Activated CD8-positive, alpha-beta memory T cell treated with anti-CD3 and anti-CD28 coated beads, Interleukin-2, amount 10 ng/mL, durations not matched to agents 7 days and 5 days (primary cell): ENCODE data around the gene CGAS. TPM values are rescaled to one million over a fixed set of nuclear protein-coding genes. Genes with fewer than 3 reads are reported as not detected.
"Not testable (repeated sequence)": the region's sequence is repeated elsewhere in the genome, so short reads cannot be mapped to it uniquely, and the experiment has no call there.

Experiments
- ATAC-seq: fragments of 150-1000 bp; cut with Tn5 transposase; one replicate; pipeline ENCODE4 v1.10.0; 2021; ENCODE audit warnings: moderate library complexity
- CTCF ChIA-PET: fragments of 350-600 bp; sonication (Branson Sonifier 250); formaldehyde crosslinking; loops from one replicate; lab custom pipeline; 2021; ENCODE audit warnings: antibody characterized with exemption; lab: Charles Lee
- DNase-seq: peaks from one replicate; pipeline ENCODE4 v3.0.0-alpha.2; 2020
- H3K27ac Mint-ChIP-seq: one replicate; pipeline ENCODE4 v1.8.0; 2021; ENCODE audit warnings: mild to moderate bottlenecking, mixed read lengths
- H3K27me3 Mint-ChIP-seq: one replicate; pipeline ENCODE4 v1.8.0; 2021; ENCODE audit warnings: mixed read lengths
- H3K36me3 Mint-ChIP-seq: one replicate; pipeline ENCODE4 v1.8.0; 2021; ENCODE audit warnings: mild to moderate bottlenecking, mixed read lengths
- H3K4me1 Mint-ChIP-seq: one replicate; pipeline ENCODE4 v1.8.0; 2021; ENCODE audit warnings: mixed read lengths
- H3K4me3 Mint-ChIP-seq: one replicate; pipeline ENCODE4 v1.8.0; 2021; ENCODE audit warnings: mild to moderate bottlenecking, moderate library complexity, mixed read lengths
- H3K9me3 Mint-ChIP-seq: one replicate; pipeline ENCODE4 v1.8.0; 2022; ENCODE audit warnings: low read depth, mixed read lengths
- total RNA-seq, 2 experiments: library from RNA; stranded (reverse); gene quantifications; one replicate each; pipeline ENCODE4 v1.2.3, GENCODE V29; 2021

Gene CGAS
- total RNA-seq, 2 experiments from 2014 or later: 54.3 to 58.9 TPM

DNA sequence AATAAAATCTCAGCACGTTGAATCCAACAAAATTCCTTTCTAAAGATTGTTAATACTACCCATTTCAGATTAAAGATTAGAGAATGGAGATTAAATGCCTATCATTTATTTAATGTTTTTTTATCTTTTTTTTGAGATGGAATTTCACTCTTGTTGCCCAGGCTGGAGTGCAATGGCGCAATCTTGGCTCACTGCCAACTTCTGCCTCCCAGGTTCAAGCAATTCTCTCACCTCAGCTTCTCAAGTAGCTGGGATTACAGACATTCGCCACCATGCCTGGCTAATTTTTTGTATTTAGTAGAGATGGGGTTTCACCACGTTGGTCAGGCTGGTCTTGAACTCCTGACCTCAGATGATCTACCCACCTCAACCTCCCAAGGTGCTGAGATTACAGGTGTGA, 59.9 kb downstream of the CGAS start:
- not testable (repeated sequence) for DNase-seq, ATAC-seq, H3K4me3 Mint-ChIP-seq, H3K9me3 Mint-ChIP-seq, H3K27me3 Mint-ChIP-seq, H3K27ac Mint-ChIP-seq, H3K36me3 Mint-ChIP-seq
- CTCF ChIA-PET: interaction anchor here (0.6 to 1.3 kb wide), 2 partner anchors 254 to 980 kb away, joined by 3 to 4 read pairs; no protein-coding TSS in a partner anchor
- peaks cover 34% of the 10 kb centered on the region for H3K4me1 Mint-ChIP-seq

GRCh38 chr6:73391675-73392074, 60.4 kb downstream of the CGAS start:
- H3K36me3 Mint-ChIP-seq: peaks cover 5% of the 10 kb centered on the region
- peaks cover 34% of the 10 kb centered on the region for H3K4me1 Mint-ChIP-seq
- CTCF ChIA-PET: interaction anchor here (0.6 to 1.3 kb wide), 4 partner anchors 9 to 980 kb away, joined by 3 to 4 read pairs (median 3); no protein-coding TSS in a partner anchor
- DNase-seq (no peak), ATAC-seq (no peak)
- no peak overlapping the region for H3K4me3 Mint-ChIP-seq
- H3K9me3 Mint-ChIP-seq: no peaks in the 10 kb centered on the region
- H3K27me3 Mint-ChIP-seq: no peaks in the 10 kb centered on the region
- H3K27ac Mint-ChIP-seq: no peak overlapping the region

DNA sequence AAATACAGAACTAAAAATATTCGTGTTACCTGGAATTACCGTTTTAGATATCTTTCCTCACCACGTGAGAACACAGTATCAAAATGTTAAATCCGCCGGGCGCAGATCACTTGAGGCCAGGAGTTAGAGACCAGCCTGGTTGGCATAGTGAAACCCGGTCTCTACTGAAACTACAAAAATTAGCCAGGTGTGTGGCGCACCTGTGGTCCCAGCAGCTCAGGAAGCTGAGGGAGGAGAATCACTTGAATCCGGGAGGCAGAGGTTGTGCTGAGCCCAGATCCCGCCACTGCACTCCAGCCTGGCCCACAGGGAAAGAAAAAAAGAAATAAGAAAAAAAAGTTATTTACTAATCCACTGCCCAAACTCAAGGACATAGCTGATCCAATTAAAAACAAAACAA, 62.2 kb downstream of the CGAS start:
- CTCF ChIA-PET: interaction anchor here (1.8 kb wide), 1 partner anchor 65 kb away, joined by 5 read pairs; no protein-coding TSS in a partner anchor
- ATAC-seq (no peak), DNase-seq (no peak)
- no peaks in the 10 kb centered on the region for H3K9me3 Mint-ChIP-seq
- no peaks in the 10 kb centered on the region for H3K27me3 Mint-ChIP-seq
- no peak overlapping the region for H3K27ac Mint-ChIP-seq
- H3K4me3 Mint-ChIP-seq: no peak overlapping the region
- H3K4me1 Mint-ChIP-seq: peaks cover 33% of the 10 kb centered on the region
- H3K36me3 Mint-ChIP-seq: peaks cover 5% of the 10 kb centered on the region

DNA sequence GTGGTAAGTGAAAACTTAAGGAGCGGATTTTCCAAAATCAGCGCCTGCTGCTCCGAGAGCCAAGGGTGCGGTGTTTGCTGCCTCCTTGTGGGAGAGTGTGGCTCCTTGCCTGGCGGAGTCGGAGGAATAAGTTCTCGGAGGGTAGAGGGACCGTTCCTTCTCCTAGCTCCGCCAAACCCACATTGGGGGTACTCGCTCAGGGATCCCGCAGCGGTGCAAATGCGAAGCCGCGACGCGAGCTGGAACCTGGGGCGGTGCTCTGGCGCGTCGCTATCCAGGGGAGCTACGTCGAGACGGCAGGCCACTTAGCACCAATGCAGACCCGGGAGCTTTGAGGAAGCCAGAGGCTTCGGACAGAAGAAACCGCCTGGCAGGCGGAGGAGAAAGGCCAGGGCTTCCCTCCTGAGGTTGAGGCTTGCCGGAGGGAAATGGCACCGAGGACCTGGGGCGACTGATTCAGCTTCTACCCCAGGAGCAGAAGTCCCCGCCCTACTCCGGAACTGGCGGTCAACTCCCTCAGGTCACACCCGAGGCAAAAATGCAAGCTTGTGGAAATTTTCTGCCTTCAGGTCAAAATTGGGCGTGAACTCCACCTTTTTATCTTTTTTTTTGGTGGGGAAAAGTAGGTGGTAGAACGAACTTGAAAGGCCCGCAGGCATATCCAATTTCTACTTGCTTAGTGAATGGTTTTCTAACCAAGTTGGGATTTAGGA, 63.1 kb downstream of the CGAS start:
- CTCF ChIA-PET: interaction anchor here (1.0 to 1.9 kb wide), 9 partner anchors 11 to 772 kb away, joined by 3 to 14 read pairs (median 5); no protein-coding TSS in a partner anchor
- DNase-seq (peak; percentile 85), ATAC-seq (peak; percentile 96)
- Mint-ChIP-seq H3K4me1 (peaks cover 31% of the 10 kb centered on the region), H3K27ac (peak overlapping the region; percentile 85), H3K4me3 (peak overlapping the region; percentile 77), H3K36me3 (peaks cover 3% of the 10 kb centered on the region), H3K9me3 (no peaks in the 10 kb centered on the region), H3K27me3 (no peaks in the 10 kb centered on the region)

GRCh38 chr6:73388433-73388799, 63.7 kb downstream of the CGAS start:
- peak; percentile 5 for ATAC-seq
- Mint-ChIP-seq H3K27ac (peak overlapping the region; percentile 85), H3K4me1 (peaks cover 28% of the 10 kb centered on the region), H3K9me3 (no peaks in the 10 kb centered on the region), H3K27me3 (no peaks in the 10 kb centered on the region), H3K4me3 (peak overlapping the region; percentile 77), H3K36me3 (peaks cover 3% of the 10 kb centered on the region)
- CTCF ChIA-PET: interaction anchor here (0.6 to 1.9 kb wide), 10 partner anchors 10 to 772 kb away, joined by 3 to 14 read pairs (median 4); no protein-coding TSS in a partner anchor
- no peak for DNase-seq

DNA sequence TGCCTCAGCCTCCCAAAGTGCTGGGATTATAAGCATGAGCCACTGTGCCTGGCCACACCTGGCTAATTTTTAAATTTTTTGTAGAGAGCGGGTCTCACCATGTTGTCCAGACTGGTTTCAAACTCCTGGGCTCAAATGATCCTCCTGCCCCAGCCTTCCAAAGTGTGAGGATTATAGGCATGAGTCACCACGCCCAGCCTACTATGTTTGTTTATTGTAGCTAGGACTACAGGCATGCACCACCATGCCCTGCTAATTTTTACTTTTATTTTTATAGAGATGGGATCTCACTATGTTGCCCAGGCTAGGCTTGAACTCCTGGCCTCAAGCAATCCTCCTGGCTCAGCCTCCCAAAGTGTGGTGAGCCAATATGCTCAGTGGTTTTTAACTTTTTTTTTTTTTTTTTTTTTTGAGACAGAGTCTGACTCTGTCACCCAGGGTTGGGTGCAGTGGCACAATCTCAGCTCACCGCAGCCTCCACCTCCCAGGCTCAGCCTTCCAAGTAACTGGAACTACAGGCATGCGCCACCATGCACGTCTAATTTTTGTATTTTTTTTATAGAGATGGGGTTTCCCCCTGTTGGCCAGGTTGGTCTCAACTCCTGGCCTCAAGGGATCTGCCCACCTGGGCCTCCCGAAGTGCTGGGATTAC, 69.5 kb downstream of the CGAS start:
- ATAC-seq: no peak
- Mint-ChIP-seq H3K9me3 (no peaks in the 10 kb centered on the region), H3K4me1 (no peaks in the 10 kb centered on the region), H3K27me3 (no peaks in the 10 kb centered on the region), H3K27ac (no peak overlapping the region), H3K36me3 (no peaks in the 10 kb centered on the region), H3K4me3 (no peak overlapping the region)
- CTCF ChIA-PET: no interaction called here
- no peak for DNase-seq

GRCh38 chr6:73381531-73381930, 70.6 kb downstream of the CGAS start:
- not testable (repeated sequence) for DNase-seq, H3K27me3 Mint-ChIP-seq, H3K27ac Mint-ChIP-seq, H3K9me3 Mint-ChIP-seq, H3K4me3 Mint-ChIP-seq, H3K4me1 Mint-ChIP-seq, ATAC-seq, H3K36me3 Mint-ChIP-seq
- CTCF ChIA-PET: interaction anchor here (0.9 to 1.0 kb wide), 2 partner anchors 9 to 55 kb away, joined by 3 read pairs; no protein-coding TSS in a partner anchor

DNA sequence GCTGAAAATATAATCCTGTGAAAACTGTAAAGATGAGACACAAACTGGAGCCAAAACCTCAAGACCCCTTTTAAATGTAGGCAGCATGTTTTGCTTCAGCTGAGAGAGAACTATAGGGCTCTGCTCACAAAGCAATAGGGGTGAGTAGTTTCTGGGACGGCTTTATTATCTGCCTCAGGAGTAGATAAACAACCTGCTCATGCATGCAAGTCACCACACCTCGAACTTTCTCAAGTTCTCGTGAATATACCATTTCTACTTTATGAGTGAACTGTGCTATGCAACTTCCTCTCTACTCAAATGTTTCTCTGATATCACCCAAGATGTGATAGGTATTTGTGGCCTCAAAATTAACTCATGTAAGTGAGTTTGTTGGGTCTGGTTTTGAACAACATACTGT, 74.9 kb downstream of the CGAS start:
- Mint-ChIP-seq H3K4me3 (no peak overlapping the region), H3K36me3 (no peaks in the 10 kb centered on the region)
- CTCF ChIA-PET: interaction anchor here (1.1 to 3.6 kb wide), 3 partner anchors 12 to 276 kb away, joined by 3 to 14 read pairs (median 3); no protein-coding TSS in a partner anchor

GRCh38 chr6:73375216-73375615, 76.9 kb downstream of the CGAS start:
- no peak overlapping the region for H3K4me3 Mint-ChIP-seq
- CTCF ChIA-PET: interaction anchor here (0.6 to 1.0 kb wide), 2 partner anchors 14 to 142 kb away, joined by 3 read pairs; no protein-coding TSS in a partner anchor
- H3K27me3 Mint-ChIP-seq: no peaks in the 10 kb centered on the region
- H3K27ac Mint-ChIP-seq: no peak overlapping the region
- no peaks in the 10 kb centered on the region for H3K9me3 Mint-ChIP-seq
- H3K36me3 Mint-ChIP-seq: no peaks in the 10 kb centered on the region
- ATAC-seq (no peak), DNase-seq (no peak)
- H3K4me1 Mint-ChIP-seq: no peaks in the 10 kb centered on the region

More for the DNA sequence above, 74.9 kb downstream of the CGAS start:
- ATAC-seq (no peak), DNase-seq (no peak)
- no peaks in the 10 kb centered on the region for H3K27me3 Mint-ChIP-seq
- no peak overlapping the region for H3K27ac Mint-ChIP-seq
- H3K4me1 Mint-ChIP-seq: no peaks in the 10 kb centered on the region
- H3K9me3 Mint-ChIP-seq: no peaks in the 10 kb centered on the region

Other genes with a start within 250 kb of the CGAS start
- under 1 TPM in 1 of 2 experiments, not detected in 1; 0.67 TPM for gene KHDC1L, start 226.8 kb downstream of the CGAS start, total RNA-seq
- 10 to 100 TPM in 1 of 2 experiments, 1 to 10 TPM in 1; 9.2 to 12.5 TPM for gene KHDC1, start 189.1 kb downstream of the CGAS start, total RNA-seq
- gene DPPA5, start 98.0 kb downstream of the CGAS start, total RNA-seq: not detected
- not detected for gene KHDC3L, start 89.6 kb downstream of the CGAS start, total RNA-seq
- gene OOEP, start 82.4 kb downstream of the CGAS start, total RNA-seq: 1 to 10 TPM in 1 of 2 experiments, under 1 TPM in 1; 0.40 to 1.1 TPM
- gene DDX43, start 57.5 kb downstream of the CGAS start, total RNA-seq: 1 to 10 TPM in 1 of 2 experiments, under 1 TPM in 1; 0.77 to 1.3 TPM
- 10 to 100 TPM; 65.8 to 66.6 TPM for gene MTO1, start 9.4 kb upstream of the CGAS start, total RNA-seq
- gene EEF1A1, start 68.7 kb upstream of the CGAS start, total RNA-seq: 1,000 to 10,000 TPM; 5,026 to 6,984 TPM
- 1 to 10 TPM; 3.9 to 5.6 TPM for gene SLC17A5, start 201.7 kb upstream of the CGAS start, total RNA-seq
- 10 to 100 TPM in 1 of 2 experiments, 1 to 10 TPM in 1; 1.7 to 11.2 TPM for gene CD109, start 243.9 kb upstream of the CGAS start, total RNA-seq